Trophoblast cell (in vitro differentiated cells and primary cell): ENCODE data around the gene RAB15.

ENCODE experiments used
- DNase-seq, 2 donors: peaks; one replicate each; pipeline ENCODE4 v3.0.0-alpha.2; 2016
- H2AFZ ChIP-seq: 2 replicates; pipeline ENCODE4 v1.6.1; 2013; ENCODE audit warnings: low read length, moderate library complexity, mild to moderate bottlenecking; ENCODE audit not compliant: insufficient read depth, poor library complexity
- H2AK5ac ChIP-seq: 2 replicates; pipeline ENCODE4 v1.6.1; 2013; ENCODE audit warnings: mild to moderate bottlenecking, low read length
- H2BK120ac ChIP-seq: 2 replicates; pipeline ENCODE4 v1.6.1; 2013; ENCODE audit warnings: low read length, mild to moderate bottlenecking, moderate library complexity; ENCODE audit not compliant: insufficient read depth, poor library complexity
- H2BK12ac ChIP-seq: 2 replicates; pipeline ENCODE4 v1.6.1; 2013; ENCODE audit warnings: mild to moderate bottlenecking, low read length, moderate library complexity
- H2BK5ac ChIP-seq: 2 replicates; pipeline ENCODE4 v1.6.1; 2013; ENCODE audit warnings: low read length, low read depth, moderate library complexity, mild to moderate bottlenecking; ENCODE audit not compliant: poor library complexity
- H3K14ac ChIP-seq: 2 replicates; pipeline ENCODE4 v1.6.1; 2013; ENCODE audit warnings: mild to moderate bottlenecking, low read length
- H3K18ac ChIP-seq: 2 replicates; pipeline ENCODE4 v1.6.1; 2013; ENCODE audit warnings: mild to moderate bottlenecking, low read length
- H3K23ac ChIP-seq: 2 replicates; pipeline ENCODE4 v1.6.1; 2013; ENCODE audit warnings: low read length
- H3K27ac ChIP-seq: 2 replicates; pipeline ENCODE4 v1.5.1; 2013; ENCODE audit warnings: low read depth, mild to moderate bottlenecking, inconsistent platforms, low read length, moderate library complexity
- H3K27me3 ChIP-seq: 2 replicates; pipeline ENCODE4 v1.6.1; 2013; ENCODE audit warnings: inconsistent platforms, mild to moderate bottlenecking, low read length, moderate library complexity; ENCODE audit not compliant: insufficient read depth
- H3K36me3 ChIP-seq, 2 experiments: 1 replicate in 1 of 2; 2 replicates in 1 of 2; pipeline ENCODE4 v1.6.1; 2013; ENCODE audit warnings: low read length in 2 of 2, mild to moderate bottlenecking in 2 of 2, moderate library complexity in 1 of 2; ENCODE audit not compliant: insufficient read depth in 2 of 2, control insufficient read depth in 1 of 2
- H3K4ac ChIP-seq: 2 replicates; pipeline ENCODE4 v1.6.1; 2013; ENCODE audit warnings: low read depth, mild to moderate bottlenecking, low read length, moderate library complexity
- H3K4me1 ChIP-seq, 2 experiments: 1 replicate in 1 of 2; 2 replicates in 1 of 2; pipeline ENCODE4 v1.6.1; 2013; ENCODE audit warnings: low read length in 2 of 2, mild to moderate bottlenecking in 2 of 2, moderate library complexity in 1 of 2; ENCODE audit not compliant: insufficient read depth in 2 of 2, control insufficient read depth in 1 of 2
- H3K4me2 ChIP-seq: 2 replicates; pipeline ENCODE4 v1.6.1; 2013; ENCODE audit warnings: inconsistent platforms, mild to moderate bottlenecking, low read length, moderate library complexity
- H3K4me3 ChIP-seq: 2 replicates; pipeline ENCODE4 v1.5.1; 2013; ENCODE audit warnings: mild to moderate bottlenecking, low read depth, low read length, inconsistent platforms
- H3K79me1 ChIP-seq: one replicate; pipeline ENCODE4 v1.6.1; 2013; ENCODE audit warnings: low read length
- H3K79me2 ChIP-seq: 2 replicates; pipeline ENCODE4 v1.6.1; 2013; ENCODE audit warnings: low read length, mild to moderate bottlenecking; ENCODE audit not compliant: control insufficient read depth, insufficient read depth, poor library complexity
- H3K9ac ChIP-seq: 2 replicates; pipeline ENCODE4 v1.6.1; 2013; ENCODE audit warnings: mild to moderate bottlenecking, low read length
- H3K9me3 ChIP-seq: 2 replicates; pipeline ENCODE4 v1.6.1; 2013; ENCODE audit warnings: low read depth, mild to moderate bottlenecking, control low read depth, inconsistent platforms, low read length; ENCODE audit not compliant: insufficient read depth
- H4K12ac ChIP-seq: 2 replicates; pipeline ENCODE4 v1.6.1; 2013; ENCODE audit warnings: low read depth, mild to moderate bottlenecking, low read length, moderate library complexity
- H4K8ac ChIP-seq: 2 replicates; pipeline ENCODE4 v1.6.1; 2013; ENCODE audit warnings: low read depth, mild to moderate bottlenecking, low read length, moderate library complexity
- H4K91ac ChIP-seq: one replicate; pipeline ENCODE4 v1.6.1; 2013; ENCODE audit warnings: low read depth, mild to moderate bottlenecking, low read length, moderate library complexity
- WGBS: extraction: QIAGEN DNeasy Blood & Tissue Kit; methylation state at CpG from one replicate; pipeline ENCODE4 v1.1.7; 2013; ENCODE audit warnings: missing lambda C conversion rate; ENCODE audit not compliant: insufficient read length, insufficient coverage; ENCODE audit errors: extremely low coverage; 5-methylcytosine and 5-hydroxymethylcytosine counted together

The RAB15 gene

GRCh38 chr14:64940336-64940910, 31.7 kb downstream of the RAB15 start:
- Histone ChIP-seq H3K9me3 (no peaks in the 10 kb centered on the region), H2AK5ac (no peak overlapping the region), H3K4ac (no peak overlapping the region), H4K8ac (no peak overlapping the region), H4K91ac (no peak overlapping the region), H2BK12ac (no peak overlapping the region), H2BK120ac (no peak overlapping the region), H3K9ac (no peak overlapping the region), H3K36me3 (peaks cover 2 to 7% of the 10 kb centered on the region in 2 experiments), H3K27ac (no peak overlapping the region), H3K27me3 (no peaks in the 10 kb centered on the region), H3K79me1 (no peaks in the 10 kb centered on the region), H3K4me2 (no peak overlapping the region), H3K23ac (no peak overlapping the region), H4K12ac (no peak overlapping the region), H3K14ac (no peak overlapping the region), H2BK5ac (no peak overlapping the region), H2AFZ (no peak overlapping the region), H3K4me3 (no peak overlapping the region), H3K18ac (no peak overlapping the region), H3K79me2 (no peaks in the 10 kb centered on the region), H3K4me1 (peaks cover 0 to 5% of the 10 kb centered on the region in 2 experiments)
- no CpG with 5 or more reads among the region's 3 CpGs for WGBS
- DNase-seq: no peak

- Histone ChIP-seq H3K27me3 (no peaks in the 10 kb centered on the region), H3K4me3 (no peak overlapping the region), H3K23ac (no peak overlapping the region), H3K9me3 (no peaks in the 10 kb centered on the region), H3K36me3 (peaks cover 2 to 7% of the 10 kb centered on the region in 2 experiments), H2BK12ac (no peak overlapping the region), H2AK5ac (no peak overlapping the region), H3K79me1 (no peaks in the 10 kb centered on the region), H2BK120ac (no peak overlapping the region), H2BK5ac (no peak overlapping the region), H3K4me1 (peaks cover 0 to 5% of the 10 kb centered on the region in 2 experiments), H3K79me2 (no peaks in the 10 kb centered on the region), H3K9ac (no peak overlapping the region), H4K8ac (no peak overlapping the region), H3K14ac (no peak overlapping the region), H3K18ac (no peak overlapping the region), H2AFZ (no peak overlapping the region), H3K4me2 (no peak overlapping the region), H4K12ac (no peak overlapping the region), H4K91ac (no peak overlapping the region), H3K4ac (no peak overlapping the region), H3K27ac (no peak overlapping the region)
- no CpG with 5 or more reads among the region's 3 CpGs for WGBS
- no peak for DNase-seq
Measured at GRCh38 chr14:64939817-64940190, 32.3 kb downstream of the RAB15 start.

- Histone ChIP-seq H3K18ac (no peak overlapping the region), H3K9me3 (no peaks in the 10 kb centered on the region), H2BK5ac (no peak overlapping the region), H3K27me3 (no peaks in the 10 kb centered on the region), H2AFZ (no peak overlapping the region), H4K8ac (no peak overlapping the region), H3K4me2 (no peak overlapping the region), H3K4me3 (no peak overlapping the region), H3K36me3 (peaks cover 2 to 7% of the 10 kb centered on the region in 2 experiments), H3K14ac (no peak overlapping the region), H2AK5ac (no peak overlapping the region), H2BK120ac (no peak overlapping the region), H4K12ac (no peak overlapping the region), H3K79me1 (no peaks in the 10 kb centered on the region), H3K79me2 (no peaks in the 10 kb centered on the region), H2BK12ac (no peak overlapping the region), H4K91ac (no peak overlapping the region), H3K9ac (no peak overlapping the region), H3K4me1 (peaks cover 0 to 5% of the 10 kb centered on the region in 2 experiments), H3K4ac (no peak overlapping the region), H3K27ac (no peak overlapping the region), H3K23ac (no peak overlapping the region)
- DNase-seq: no peak
- WGBS: no CpG with 5 or more reads among the region's 17 CpGs
Measured at GRCh38 chr14:64938972-64939816, 32.9 kb downstream of the RAB15 start.

GRCh38 chr14:64937821-64938193, 34.3 kb downstream of the RAB15 start:
- WGBS: no CpG with 5 or more reads among the region's 1 CpG

More at GRCh38 chr14:64937821-64938193, 34.3 kb downstream of the RAB15 start:
- Histone ChIP-seq H3K23ac (no peak overlapping the region), H3K36me3 (peaks cover 5% of the 10 kb centered on the region in 2 experiments), H3K4me3 (no peak overlapping the region), H3K4ac (no peak overlapping the region), H3K9ac (no peak overlapping the region), H2AK5ac (no peak overlapping the region), H2AFZ (no peak overlapping the region), H3K9me3 (no peaks in the 10 kb centered on the region), H2BK12ac (no peak overlapping the region), H4K8ac (no peak overlapping the region), H4K91ac (no peak overlapping the region), H3K14ac (no peak overlapping the region), H3K4me2 (no peak overlapping the region), H3K27ac (no peak overlapping the region), H2BK5ac (no peak overlapping the region), H2BK120ac (no peak overlapping the region), H3K18ac (no peak overlapping the region), H4K12ac (no peak overlapping the region), H3K4me1 (peaks cover 0 to 5% of the 10 kb centered on the region in 2 experiments), H3K27me3 (no peaks in the 10 kb centered on the region), H3K79me2 (no peaks in the 10 kb centered on the region), H3K79me1 (no peaks in the 10 kb centered on the region)
- peak in 1 of 2 donors; percentile 32 for DNase-seq
